Posterior cingulate gyrus (tissue), 11 donors: ENCODE results near the gene AZI2.

Source experiments
- DNase-seq, 10 donors: peaks; one replicate each; pipeline versions ENCODE4 v3.0.0 to v3.0.0-alpha.2; 2020 to 2021; ENCODE audit warnings: mixed read lengths in 3 of 10
- intact Hi-C: fragments of 100-400 bp; cut with DNase I; formaldehyde crosslinking; loops from one replicate; pipeline ENCODE4 v1.15.1; 2023

AZI2 gene

GRCh38 chr3:28308196-28308595, 40.4 kb downstream of the AZI2 start:
- DNase-seq: no peak
- intact Hi-C loops: no loop called here

GRCh38 chr3:28301688-28302087, 46.9 kb downstream of the AZI2 start:
- intact Hi-C loops: no loop called here
- no peak for DNase-seq

DNA sequence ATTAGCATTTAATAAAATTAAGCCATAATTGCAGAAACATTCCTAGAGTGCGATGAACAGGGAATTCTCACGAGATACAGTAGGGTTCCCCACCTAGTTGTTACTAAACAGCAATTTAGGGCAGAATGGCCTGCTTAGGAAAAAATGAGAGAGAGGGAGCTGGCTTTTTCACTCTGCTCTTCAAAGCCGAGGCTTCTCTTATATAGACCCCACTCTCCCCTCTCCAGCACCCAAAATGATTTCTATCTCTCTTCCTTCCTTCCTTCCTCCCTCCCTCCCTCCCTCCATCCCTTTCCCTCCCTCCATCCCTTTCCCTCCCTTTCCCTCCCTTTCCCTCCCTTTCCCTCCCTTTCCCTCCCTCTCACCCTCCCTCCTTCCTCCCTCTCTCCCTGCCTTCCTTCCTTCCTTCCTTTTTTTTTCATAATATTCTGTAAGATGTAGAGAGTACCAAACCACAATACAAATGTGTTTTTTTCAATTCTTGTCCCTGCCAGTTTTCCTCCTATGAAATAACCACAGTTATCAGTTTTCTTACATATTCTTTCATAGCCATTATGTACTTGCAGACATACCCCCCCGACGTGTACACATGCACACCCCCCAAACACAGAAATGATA, 48.2 kb downstream of the AZI2 start:
- no peak for DNase-seq
- intact Hi-C loops: no loop called here

DNA sequence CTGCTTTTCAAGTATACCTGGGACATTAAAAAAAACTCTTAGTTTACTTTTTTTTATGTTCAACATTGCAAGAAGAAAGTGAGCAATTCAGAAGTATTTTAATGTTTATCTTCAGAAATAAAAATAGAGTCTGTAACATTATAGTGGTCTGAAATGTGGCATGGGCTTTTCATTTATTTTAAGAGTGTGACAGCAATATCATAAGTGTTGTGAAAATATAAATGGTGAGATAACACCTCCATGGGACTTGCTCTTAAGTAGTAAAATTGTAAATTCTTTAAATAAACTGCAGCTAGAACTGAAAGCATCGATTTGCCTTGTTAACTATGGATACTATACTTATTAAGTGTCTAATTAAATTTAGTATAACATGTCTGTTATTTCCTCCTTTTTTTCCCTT, 48.9 kb downstream of the AZI2 start:
- DNase-seq: no peak
- intact Hi-C loops: no loop called here

- no peak for DNase-seq
- intact Hi-C loops: no loop called here
These were observed 52.6 kb downstream of the AZI2 start for GRCh38 chr3:28295898-28296490.

- intact Hi-C loops: no loop called here
These were observed 53.8 kb downstream of the AZI2 start for GRCh38 chr3:28294667-28295413.

DNA sequence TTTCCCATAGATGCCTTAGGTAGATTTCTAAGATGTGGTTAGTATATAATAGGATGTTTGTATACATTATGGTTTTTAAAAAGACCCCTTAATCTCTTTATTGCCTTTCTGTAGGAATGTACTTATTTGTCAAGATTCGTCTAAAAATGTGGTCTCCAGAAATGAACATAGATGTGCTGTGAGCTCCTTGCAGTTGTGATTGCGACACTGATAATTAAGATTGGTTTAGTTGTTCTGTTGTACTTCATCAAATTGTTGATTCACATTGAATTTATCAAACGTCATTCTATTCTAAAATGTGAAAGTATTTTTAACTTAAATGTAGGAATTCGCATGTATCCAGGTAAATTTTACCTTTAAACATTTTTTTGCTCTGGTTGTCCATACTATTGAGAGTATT, 56.0 kb downstream of the AZI2 start:
- intact Hi-C loops: no loop called here
- no peak for DNase-seq

More at GRCh38 chr3:28294667-28295413, 53.8 kb downstream of the AZI2 start:
- no peak for DNase-seq

GRCh38 chr3:28291577-28291976, 57.0 kb downstream of the AZI2 start:
- intact Hi-C loops: no loop called here
- no peak for DNase-seq

DNA sequence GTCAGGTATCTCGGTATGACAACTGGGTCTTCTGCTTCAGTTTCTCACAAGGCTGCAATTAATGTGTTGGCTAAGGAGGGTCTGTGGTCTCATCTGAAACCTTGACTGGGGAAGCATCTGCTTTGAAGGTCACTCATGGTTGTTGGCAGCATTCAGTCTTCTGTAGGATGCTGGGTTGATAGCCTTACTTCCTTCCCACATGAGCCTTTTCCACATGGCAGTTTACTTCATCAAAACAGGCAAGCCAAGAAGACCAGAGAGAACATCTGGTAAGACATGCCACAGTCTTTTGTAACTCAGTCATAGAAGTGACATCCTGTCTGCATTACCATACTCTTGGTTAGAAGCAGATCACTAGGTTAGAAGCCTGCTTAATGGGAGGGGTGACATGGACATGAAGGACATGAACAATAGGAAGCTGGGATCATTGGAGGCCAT, 57.7 kb downstream of the AZI2 start:
- no peak for DNase-seq
- intact Hi-C loops: no loop called here

GRCh38 chr3:28287046-28287445, 61.6 kb downstream of the AZI2 start:
- intact Hi-C loops: no loop called here
- no peak for DNase-seq

DNA sequence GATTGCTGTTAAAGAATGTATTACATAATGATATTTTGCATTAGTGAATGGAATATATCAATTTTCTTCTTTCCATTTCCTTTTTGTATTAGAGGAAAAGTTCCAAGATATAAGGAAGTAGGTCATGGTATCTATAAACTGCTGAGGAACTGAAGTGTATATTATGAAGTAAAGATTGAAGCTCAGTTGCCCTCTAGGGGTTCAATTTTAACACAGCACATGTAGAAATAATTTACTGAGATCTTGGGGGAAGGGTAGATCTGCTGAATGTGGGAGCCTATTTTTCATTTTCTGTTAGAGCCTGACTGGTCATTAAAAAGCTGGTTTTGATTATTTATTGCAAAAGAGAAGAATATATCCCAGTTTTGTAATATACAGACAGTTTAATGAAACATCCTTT, 62.0 kb downstream of the AZI2 start:
- intact Hi-C loops: loop anchor here (1.0 kb wide), 1 partner anchor 574 kb away; no protein-coding TSS in a partner anchor
- DNase-seq: no peak

- intact Hi-C loops: no loop called here
- DNase-seq: no peak
These were observed 67.8 kb downstream of the AZI2 start for GRCh38 chr3:28280781-28281180.

- intact Hi-C loops: no loop called here
- DNase-seq: no peak
These were observed 68.9 kb downstream of the AZI2 start for GRCh38 chr3:28279770-28280169.

- no peak for DNase-seq
- intact Hi-C loops: no loop called here
These were observed 69.7 kb downstream of the AZI2 start for GRCh38 chr3:28278918-28279317.

GRCh38 chr3:28273837-28274236, 74.8 kb downstream of the AZI2 start:
- intact Hi-C loops: no loop called here
- no peak for DNase-seq
